ENCODE measurements around the gene CRIP2.

The CRIP2 gene

GRCh38 chr14:105474483-105475268, at the start of gene CRIP2:
Gene CRIP2 (plus strand): TSS chr14:105474821. CDS start chr14:105474863, 42 bp downstream.
- Mint-ChIP-seq H3K9me3 (no peaks in the 10 kb centered on the region), H3K36me3 (ENCODE audit: low read depth) (no peaks in the 10 kb centered on the region), H3K27ac (no peak within 1 kb of the TSS), H3K27me3 (peaks cover 11% of the 10 kb centered on the region), H3K4me1 (ENCODE audit: low read depth) (peaks cover 8% of the 10 kb centered on the region), H3K4me3 (peak within 1 kb of the TSS; percentile 37)

DNA sequence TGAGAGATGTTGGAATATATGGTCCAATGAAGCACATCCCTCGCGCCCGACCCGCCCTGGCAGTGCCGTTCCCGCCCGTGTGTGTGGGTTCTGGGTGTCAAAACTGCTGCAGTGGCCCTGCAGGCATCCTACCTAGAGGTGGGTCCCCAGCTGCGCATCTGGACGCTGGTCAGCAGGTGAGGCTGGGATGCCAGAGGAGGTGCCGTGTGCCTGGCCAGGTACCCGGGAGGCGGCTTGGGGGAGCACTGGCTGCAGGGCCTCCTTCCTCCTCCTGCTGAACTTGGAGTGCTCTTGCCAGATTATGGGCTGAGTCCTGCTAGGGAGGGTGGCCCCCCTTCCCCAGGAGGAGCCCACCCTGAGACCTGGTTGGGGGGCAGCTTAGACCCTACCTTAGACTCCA, 49.8 kb upstream of the CRIP2 start:
- H3K27ac Mint-ChIP-seq, result no peak overlapping the region
- peaks cover 56% of the 10 kb centered on the region for H3K36me3 Mint-ChIP-seq (ENCODE audit: low read depth)
- H3K27me3 Mint-ChIP-seq, result no peaks in the 10 kb centered on the region
- H3K9me3 Mint-ChIP-seq, result no peaks in the 10 kb centered on the region
- no peak overlapping the region for H3K4me3 Mint-ChIP-seq
- peaks cover 29% of the 10 kb centered on the region for H3K4me1 Mint-ChIP-seq (ENCODE audit: low read depth)

- Mint-ChIP-seq H3K27me3 (no peaks in the 10 kb centered on the region), H3K9me3 (no peaks in the 10 kb centered on the region), H3K4me1 (ENCODE audit: low read depth) (peaks cover 29% of the 10 kb centered on the region), H3K27ac (no peak overlapping the region), H3K4me3 (no peak overlapping the region), H3K36me3 (ENCODE audit: low read depth) (peaks cover 66% of the 10 kb centered on the region)
Observed at GRCh38 chr14:105425823-105426247, 48.8 kb upstream of the CRIP2 start.

DNA sequence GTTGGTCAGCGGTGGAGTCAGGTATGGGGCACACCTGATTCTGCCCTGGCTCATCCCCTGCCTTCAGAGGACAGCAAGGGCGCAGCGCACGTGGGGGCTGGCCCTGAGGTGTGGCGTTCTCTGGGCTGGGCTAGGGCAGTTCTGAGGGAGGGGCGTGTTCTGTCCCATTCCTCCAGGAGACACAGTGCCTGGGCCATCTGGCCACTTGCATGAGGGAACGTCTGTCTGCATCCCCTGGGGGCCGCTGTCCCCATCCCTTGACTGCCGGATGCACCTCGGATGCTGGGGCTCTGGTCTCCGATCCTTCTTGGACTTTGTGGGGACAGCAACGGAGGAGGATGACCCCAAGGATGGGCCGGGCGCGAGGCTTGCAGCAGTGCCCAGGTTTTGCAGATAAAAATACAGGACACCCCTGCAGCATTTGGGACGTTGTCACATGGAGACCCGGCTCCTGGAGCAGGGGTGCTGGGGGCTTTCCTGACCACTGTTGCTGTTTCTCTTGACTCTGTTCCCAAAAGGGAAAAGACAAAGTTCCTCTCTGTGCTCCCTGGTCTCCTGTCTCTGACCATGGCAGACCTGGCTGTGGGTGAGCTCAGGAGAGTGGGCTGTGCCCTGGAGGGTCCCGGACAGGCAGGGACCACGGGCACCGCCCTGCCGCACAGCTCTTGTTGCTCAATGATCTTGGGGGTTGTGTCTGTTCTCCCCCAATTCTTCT, 48.0 kb upstream of the CRIP2 start:
- Mint-ChIP-seq H3K27me3 (no peaks in the 10 kb centered on the region), H3K27ac (no peak overlapping the region), H3K4me3 (no peak overlapping the region), H3K36me3 (ENCODE audit: low read depth) (peaks cover 67% of the 10 kb centered on the region), H3K4me1 (ENCODE audit: low read depth) (peaks cover 21% of the 10 kb centered on the region), H3K9me3 (no peaks in the 10 kb centered on the region)

GRCh38 chr14:105427412-105427811, 47.2 kb upstream of the CRIP2 start:
- no peaks in the 10 kb centered on the region for H3K9me3 Mint-ChIP-seq
- H3K36me3 Mint-ChIP-seq (ENCODE audit: low read depth), result peaks cover 60% of the 10 kb centered on the region
- H3K27me3 Mint-ChIP-seq, result no peaks in the 10 kb centered on the region
- no peak overlapping the region for H3K27ac Mint-ChIP-seq
- H3K4me1 Mint-ChIP-seq (ENCODE audit: low read depth), result peaks cover 13% of the 10 kb centered on the region
- no peak overlapping the region for H3K4me3 Mint-ChIP-seq

DNA sequence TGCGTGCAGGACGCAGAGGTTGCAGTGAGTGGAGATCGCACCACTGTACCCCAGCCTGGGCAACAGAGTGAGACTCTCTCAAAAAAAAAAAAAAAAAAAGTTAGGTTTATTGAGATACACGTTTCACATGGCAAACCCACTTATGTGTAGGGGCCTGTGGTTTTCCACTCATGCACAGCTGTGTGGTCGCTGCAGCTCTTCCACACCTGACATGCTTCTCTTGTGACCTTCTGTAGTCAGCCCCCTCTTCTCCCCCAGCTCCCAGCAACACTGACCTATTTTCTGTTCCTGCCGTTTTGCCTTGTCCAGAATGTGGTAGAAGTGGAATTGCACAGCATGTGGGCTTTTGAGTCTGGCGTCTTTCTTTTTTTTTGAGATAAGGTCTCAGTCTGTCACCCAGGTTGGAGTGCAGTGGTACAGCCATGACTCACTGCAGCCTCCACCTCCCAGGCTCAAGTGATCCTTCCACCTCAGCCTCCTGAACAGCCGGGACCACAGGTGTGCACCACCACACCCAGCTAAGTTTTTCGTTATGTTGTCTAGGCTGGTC, 46.6 kb upstream of the CRIP2 start:
- no peak overlapping the region for H3K27ac Mint-ChIP-seq

DNA sequence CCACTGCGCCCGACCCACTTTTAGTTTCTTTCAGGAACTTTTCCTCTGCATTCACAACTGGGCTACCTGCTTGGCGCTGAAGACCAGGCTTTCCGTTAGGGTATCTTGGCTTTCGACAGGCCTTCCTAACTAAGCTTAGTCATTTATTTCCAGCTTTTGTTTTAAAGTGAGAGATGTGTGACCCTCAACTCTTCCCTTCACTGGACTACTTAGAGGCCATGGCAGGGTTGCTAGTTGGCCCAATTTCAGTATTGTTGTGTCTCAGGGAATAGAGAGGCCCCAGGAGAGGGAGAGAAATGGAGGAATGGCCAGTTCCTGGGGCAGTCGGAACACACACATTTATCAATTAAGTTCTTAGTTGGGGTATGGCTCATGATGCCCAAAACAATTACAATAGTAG, 44.6 kb upstream of the CRIP2 start:
- Mint-ChIP-seq H3K4me3 (no peak overlapping the region), H3K27ac (no peak overlapping the region), H3K36me3 (ENCODE audit: low read depth) (peaks cover 44% of the 10 kb centered on the region), H3K27me3 (no peaks in the 10 kb centered on the region), H3K4me1 (ENCODE audit: low read depth) (peaks cover 7% of the 10 kb centered on the region), H3K9me3 (no peaks in the 10 kb centered on the region)

More for the DNA sequence above, 46.6 kb upstream of the CRIP2 start:
- Mint-ChIP-seq H3K27me3 (no peaks in the 10 kb centered on the region), H3K4me1 (ENCODE audit: low read depth) (peaks cover 7% of the 10 kb centered on the region), H3K9me3 (no peaks in the 10 kb centered on the region), H3K36me3 (ENCODE audit: low read depth) (peaks cover 55% of the 10 kb centered on the region), H3K4me3 (no peak overlapping the region)

DNA sequence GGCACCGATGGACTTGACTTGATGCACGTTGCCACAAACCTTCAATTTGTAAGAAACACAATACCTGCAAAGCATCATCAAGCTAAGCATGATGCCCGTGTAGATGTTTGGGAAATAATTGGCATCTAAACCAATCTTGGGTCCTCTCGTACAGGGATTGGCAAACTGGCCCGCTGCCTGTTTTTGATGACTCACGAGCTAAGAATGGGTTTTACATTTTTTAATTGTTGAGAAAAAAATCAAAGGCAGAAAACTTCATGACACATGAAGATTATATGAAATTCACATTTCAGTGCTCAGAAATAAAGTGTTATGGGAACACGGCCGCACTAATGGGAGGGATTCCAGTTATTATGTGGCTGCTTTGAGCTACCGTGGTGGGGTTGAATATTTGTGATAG, 44.1 kb upstream of the CRIP2 start:
- Mint-ChIP-seq H3K27me3 (no peaks in the 10 kb centered on the region), H3K4me3 (no peak overlapping the region), H3K9me3 (no peaks in the 10 kb centered on the region), H3K27ac (no peak overlapping the region), H3K36me3 (ENCODE audit: low read depth) (peaks cover 44% of the 10 kb centered on the region), H3K4me1 (ENCODE audit: low read depth) (peaks cover 7% of the 10 kb centered on the region)

- Mint-ChIP-seq H3K36me3 (ENCODE audit: low read depth) (peaks cover 45% of the 10 kb centered on the region), H3K9me3 (no peaks in the 10 kb centered on the region), H3K4me3 (no peak overlapping the region), H3K27ac (no peak overlapping the region), H3K4me1 (ENCODE audit: low read depth) (peaks cover 10% of the 10 kb centered on the region), H3K27me3 (no peaks in the 10 kb centered on the region)
Observed at GRCh38 chr14:105431256-105431655, 43.4 kb upstream of the CRIP2 start.

DNA sequence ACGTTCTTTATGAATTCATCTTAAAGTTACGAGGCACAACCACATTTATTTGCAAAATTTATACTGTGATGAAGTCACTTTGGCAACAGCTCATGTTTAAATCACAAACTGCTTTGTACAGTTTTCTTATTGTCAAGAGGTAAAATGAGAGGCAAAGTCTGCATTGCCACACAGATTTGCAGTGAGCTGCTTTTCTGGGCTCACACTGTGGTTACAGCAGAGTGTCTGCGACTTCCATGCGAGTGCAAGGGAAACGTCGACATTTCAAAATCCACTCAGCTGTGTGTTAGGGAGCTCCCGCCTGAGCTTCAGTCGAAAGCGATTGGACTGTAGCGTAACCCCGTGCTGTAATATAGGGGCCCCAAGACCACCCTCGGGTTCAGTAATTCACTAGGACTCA, 42.0 kb upstream of the CRIP2 start:
- Mint-ChIP-seq H3K9me3 (no peaks in the 10 kb centered on the region), H3K36me3 (ENCODE audit: low read depth) (peaks cover 32% of the 10 kb centered on the region)

GRCh38 chr14:105433161-105433605, 41.4 kb upstream of the CRIP2 start:
- H3K27ac Mint-ChIP-seq, result no peak overlapping the region
- H3K4me1 Mint-ChIP-seq (ENCODE audit: low read depth), result peaks cover 4% of the 10 kb centered on the region
- no peaks in the 10 kb centered on the region for H3K9me3 Mint-ChIP-seq
- no peaks in the 10 kb centered on the region for H3K27me3 Mint-ChIP-seq
- H3K4me3 Mint-ChIP-seq, result no peak overlapping the region
- peaks cover 29% of the 10 kb centered on the region for H3K36me3 Mint-ChIP-seq (ENCODE audit: low read depth)

More for the DNA sequence above, 42.0 kb upstream of the CRIP2 start:
- H3K27ac Mint-ChIP-seq, result no peak overlapping the region
- peaks cover 7% of the 10 kb centered on the region for H3K4me1 Mint-ChIP-seq (ENCODE audit: low read depth)
- no peaks in the 10 kb centered on the region for H3K27me3 Mint-ChIP-seq
- no peak overlapping the region for H3K4me3 Mint-ChIP-seq

- Mint-ChIP-seq H3K27ac (no peak overlapping the region), H3K4me3 (no peak overlapping the region), H3K9me3 (no peaks in the 10 kb centered on the region), H3K4me1 (ENCODE audit: low read depth) (peaks cover 3% of the 10 kb centered on the region), H3K27me3 (no peaks in the 10 kb centered on the region), H3K36me3 (ENCODE audit: low read depth) (peaks cover 8% of the 10 kb centered on the region)
Observed at GRCh38 chr14:105436402-105436801, 38.2 kb upstream of the CRIP2 start.

GRCh38 chr14:105436891-105437722, 37.5 kb upstream of the CRIP2 start:
- Mint-ChIP-seq H3K4me1 (ENCODE audit: low read depth) (peaks cover 3% of the 10 kb centered on the region), H3K27ac (no peak overlapping the region), H3K36me3 (ENCODE audit: low read depth) (peaks cover 15% of the 10 kb centered on the region), H3K27me3 (no peaks in the 10 kb centered on the region), H3K4me3 (no peak overlapping the region), H3K9me3 (no peaks in the 10 kb centered on the region)

GRCh38 chr14:105437723-105438500, 36.7 kb upstream of the CRIP2 start:
- H3K9me3 Mint-ChIP-seq, result no peaks in the 10 kb centered on the region
- H3K27ac Mint-ChIP-seq, result no peak overlapping the region
- H3K4me1 Mint-ChIP-seq (ENCODE audit: low read depth), result peaks cover 3% of the 10 kb centered on the region
- peaks cover 20% of the 10 kb centered on the region for H3K36me3 Mint-ChIP-seq (ENCODE audit: low read depth)
- no peaks in the 10 kb centered on the region for H3K27me3 Mint-ChIP-seq
- no peak overlapping the region for H3K4me3 Mint-ChIP-seq
